ENCODE results near the gene DNAH14.
"Not testable (repeated sequence)": the region's sequence is repeated elsewhere in the genome, so short reads cannot be mapped to it uniquely, and the experiment has no call there.

The DNAH14 gene

GRCh38 chr1:224921354-224921753 is 8.1 kb upstream of the DNAH14 start:
- no peak for DNase-seq

- DNase-seq = peak; percentile 38
Measured at GRCh38 chr1:224922404-224923164, 6.9 kb upstream of the DNAH14 start.

DNA sequence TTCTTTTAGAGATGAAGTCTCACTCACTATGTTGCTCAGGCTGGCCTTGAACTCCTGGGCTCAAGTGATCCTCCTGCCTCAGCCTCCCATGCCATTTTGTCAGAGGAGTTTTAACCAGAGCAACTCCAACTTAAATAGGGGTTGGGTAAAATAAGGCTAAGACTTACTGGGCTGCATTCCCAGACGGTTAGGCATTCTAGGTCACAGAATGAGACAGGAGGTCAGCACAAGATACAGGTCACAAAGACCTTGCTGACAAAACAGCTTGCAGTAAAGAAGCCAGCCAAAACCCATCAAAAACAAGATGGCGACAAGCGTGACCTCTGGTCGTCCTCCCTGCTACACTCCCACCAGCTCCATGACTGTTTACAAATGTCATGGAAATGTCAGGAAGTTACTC is 5.7 kb upstream of the DNAH14 start:
- DNase-seq = no peak

DNA sequence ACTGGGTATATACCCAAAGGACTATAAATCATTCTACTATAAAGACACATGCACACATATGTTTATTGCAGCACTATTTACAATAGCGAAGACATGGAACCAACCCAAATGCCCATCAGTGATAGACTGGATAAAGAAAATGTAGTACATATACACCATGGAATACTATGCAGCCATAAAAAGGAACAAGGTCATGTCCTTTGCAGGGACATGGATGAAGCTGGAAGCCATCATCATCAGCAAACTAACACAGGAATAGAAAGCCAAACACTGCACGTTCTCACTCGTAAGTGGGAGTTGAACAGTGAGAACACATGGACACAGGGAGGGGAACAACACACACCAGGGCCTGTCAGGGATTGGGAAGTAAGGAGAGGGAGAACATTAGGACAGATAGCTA is 1.8 kb upstream of the DNAH14 start:
- not testable (repeated sequence) for DNase-seq

DNA sequence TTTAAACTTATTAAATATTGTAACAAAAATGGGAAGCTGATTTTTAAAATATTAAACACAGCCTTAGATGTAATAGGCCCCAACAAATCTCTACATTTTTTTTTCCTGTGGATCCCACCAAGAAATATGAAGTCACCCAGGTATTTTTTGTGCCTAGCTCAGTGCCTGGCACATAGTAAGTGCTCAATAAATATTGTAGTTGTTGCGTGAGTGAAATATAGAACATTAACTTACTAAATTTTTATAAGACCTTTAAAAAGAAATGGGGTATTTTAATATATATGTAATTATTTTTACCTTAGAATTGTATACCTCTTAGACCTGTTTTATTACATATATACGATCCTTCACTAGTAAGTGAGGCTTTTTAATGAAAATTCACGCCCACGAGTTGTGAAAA is 569 bp upstream of the DNAH14 start:
- no peak for DNase-seq

GRCh38 chr1:224931605-224932004 is 2.1 kb downstream of the DNAH14 start:
- DNase-seq = no peak

GRCh38 chr1:224932607-224933249 is 3.3 kb downstream of the DNAH14 start:
- no peak for DNase-seq

DNA sequence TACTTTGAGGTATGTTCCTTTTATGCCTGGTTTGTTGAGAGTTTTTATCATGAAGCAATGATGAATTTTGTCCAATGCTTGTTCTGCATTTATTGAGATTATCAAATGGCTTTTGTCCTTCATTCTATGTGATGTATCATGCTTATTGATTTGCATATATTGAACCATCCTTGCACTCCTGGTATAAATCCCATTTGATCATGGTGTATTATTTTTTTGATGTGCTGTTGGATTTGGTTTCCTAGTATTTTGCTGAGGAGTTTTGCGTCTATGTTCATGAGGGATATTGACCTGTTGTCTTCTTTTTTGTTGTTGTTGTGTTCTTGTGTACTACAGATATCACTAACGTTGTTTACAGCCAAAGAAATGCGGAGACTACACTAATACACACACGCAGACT is 4.1 kb downstream of the DNAH14 start:
- no peak for DNase-seq

GRCh38 chr1:224938652-224939051 is 9.2 kb downstream of the DNAH14 start:
- DNase-seq = no peak

DNA sequence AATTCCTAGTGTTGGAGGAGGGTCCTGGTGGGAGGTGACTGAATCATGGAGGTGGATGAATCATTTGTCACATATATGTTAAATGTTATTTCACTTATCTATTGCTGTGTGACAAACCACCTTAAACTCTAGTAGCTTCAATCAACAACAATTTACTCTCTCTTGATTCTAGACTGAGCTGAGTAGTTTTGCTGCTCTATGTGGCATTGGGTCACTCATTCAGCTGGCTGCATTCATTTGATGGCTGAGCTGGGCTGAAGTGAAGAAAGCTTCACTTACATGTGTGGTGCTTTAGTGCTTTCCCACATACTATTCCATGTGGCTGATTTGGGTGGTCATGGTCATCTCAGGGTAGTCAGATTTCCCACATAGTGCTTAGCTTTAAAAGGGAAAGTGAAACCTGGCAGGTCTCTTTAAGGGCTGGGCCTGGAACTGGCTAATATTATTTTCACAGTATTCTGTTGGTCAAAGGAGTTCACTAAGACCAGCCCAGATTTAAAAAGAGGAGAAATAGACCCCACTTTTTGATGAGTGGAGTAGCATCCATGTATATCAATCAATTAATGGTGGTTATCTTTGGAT is 10.5 kb downstream of the DNAH14 start:
- DNase-seq = no peak

GRCh38 chr1:224940735-224941134 is 11.3 kb downstream of the DNAH14 start:
- not testable (repeated sequence) for DNase-seq

DNA sequence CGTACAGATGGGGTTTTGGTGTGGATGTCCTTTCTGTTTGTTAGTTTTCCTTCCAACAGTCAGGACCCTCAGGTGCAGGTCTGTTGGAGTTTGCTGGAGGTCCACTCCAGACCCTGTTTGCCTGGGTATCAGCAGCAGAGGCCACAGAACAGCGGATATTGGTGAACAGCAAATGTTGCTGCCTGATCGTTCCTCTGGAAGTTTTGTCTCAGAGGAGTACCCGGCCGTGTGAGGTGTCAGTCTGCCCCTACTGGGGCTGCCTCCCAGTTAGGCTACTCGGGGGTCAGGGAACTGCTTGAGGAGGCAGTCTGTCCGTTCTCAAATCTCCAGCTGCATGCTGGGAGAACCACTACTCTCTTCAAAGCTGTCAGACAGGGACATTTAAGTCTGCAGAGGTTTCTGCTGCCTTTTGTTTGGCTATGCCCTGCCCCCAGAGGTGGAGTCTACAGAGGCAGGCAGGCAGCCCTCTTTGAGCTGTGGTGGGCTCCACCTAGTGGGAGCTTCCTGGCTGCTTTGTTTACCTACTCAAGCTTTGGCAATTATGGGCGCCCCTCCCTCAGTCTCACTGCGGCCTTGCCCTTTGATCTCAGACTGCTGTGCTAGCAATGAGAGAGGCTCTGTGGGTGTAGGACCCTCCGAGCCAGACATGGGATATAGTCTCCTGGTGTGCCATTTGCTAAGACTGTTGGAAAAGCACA is 16.3 kb downstream of the DNAH14 start:
- not testable (repeated sequence) for DNase-seq

GRCh38 chr1:224946349-224946691 is 16.8 kb downstream of the DNAH14 start:
- not testable (repeated sequence) for DNase-seq

DNA sequence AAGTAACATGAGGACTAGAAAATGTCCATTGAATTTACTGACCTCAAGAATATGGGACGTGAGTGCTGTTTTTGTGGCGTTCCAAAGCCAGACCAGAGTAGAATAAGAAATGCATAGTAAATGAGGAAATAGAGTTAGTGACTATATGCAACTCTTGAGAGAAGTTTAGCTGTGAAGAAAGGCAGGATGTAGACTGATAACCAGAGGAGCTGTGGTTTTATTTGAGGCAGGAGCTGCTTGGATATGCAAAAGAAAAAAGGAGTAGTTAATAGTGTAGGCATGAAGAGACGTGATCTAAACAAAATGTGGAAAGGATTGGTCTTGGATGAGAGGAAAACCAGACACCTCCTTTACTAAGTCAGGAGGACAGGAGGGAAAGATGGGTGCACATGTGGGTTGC is 28.2 kb downstream of the DNAH14 start:
- DNase-seq = no peak

- DNase-seq = no peak
Measured at GRCh38 chr1:224958490-224958889, 29.0 kb downstream of the DNAH14 start.

DNA sequence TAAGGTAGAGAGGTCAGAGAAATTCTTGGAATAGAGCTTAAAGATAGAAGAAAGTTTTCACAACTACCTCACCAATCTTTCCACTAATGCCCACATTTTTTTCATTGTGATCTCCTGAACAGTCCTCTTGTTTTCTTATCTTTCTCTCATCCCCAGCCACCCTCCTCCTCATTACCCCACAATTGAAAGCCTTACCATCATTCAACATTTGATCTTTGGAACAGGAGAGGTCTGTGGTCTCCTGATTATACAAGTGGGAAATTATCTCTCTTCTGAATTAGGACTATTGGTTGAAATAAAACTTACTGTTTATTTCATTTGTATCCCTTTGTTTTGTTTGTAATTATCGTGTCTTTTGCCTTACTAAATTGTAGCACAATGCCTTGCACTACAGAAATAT is 29.6 kb downstream of the DNAH14 start:
- no peak for DNase-seq

DNA sequence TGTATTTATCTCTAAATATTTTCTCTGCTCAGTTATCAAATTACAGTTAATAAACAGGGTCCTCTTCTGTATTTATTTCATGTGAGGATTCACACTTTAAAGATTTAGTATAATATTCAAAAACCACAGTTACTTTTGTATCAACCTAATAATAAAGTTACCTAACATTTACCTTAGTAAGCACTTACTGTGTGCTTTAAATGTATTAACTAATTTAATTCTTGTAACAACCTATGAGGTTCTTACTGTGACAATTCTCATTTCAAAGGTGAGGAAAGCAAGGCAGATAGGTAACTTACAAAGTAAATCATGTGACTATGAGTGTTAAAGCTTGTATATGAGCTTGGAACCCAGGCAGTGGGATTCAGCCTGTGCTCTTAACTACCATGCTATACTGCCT is 30.2 kb downstream of the DNAH14 start:
- no peak for DNase-seq

- DNase-seq = no peak
Measured at GRCh38 chr1:224980181-224980580, 50.7 kb downstream of the DNAH14 start.

GRCh38 chr1:224981922-224982354 is 52.5 kb downstream of the DNAH14 start:
- not testable (repeated sequence) for DNase-seq

- no peak for DNase-seq
Measured at GRCh38 chr1:224988042-224988441, 58.6 kb downstream of the DNAH14 start.

DNA sequence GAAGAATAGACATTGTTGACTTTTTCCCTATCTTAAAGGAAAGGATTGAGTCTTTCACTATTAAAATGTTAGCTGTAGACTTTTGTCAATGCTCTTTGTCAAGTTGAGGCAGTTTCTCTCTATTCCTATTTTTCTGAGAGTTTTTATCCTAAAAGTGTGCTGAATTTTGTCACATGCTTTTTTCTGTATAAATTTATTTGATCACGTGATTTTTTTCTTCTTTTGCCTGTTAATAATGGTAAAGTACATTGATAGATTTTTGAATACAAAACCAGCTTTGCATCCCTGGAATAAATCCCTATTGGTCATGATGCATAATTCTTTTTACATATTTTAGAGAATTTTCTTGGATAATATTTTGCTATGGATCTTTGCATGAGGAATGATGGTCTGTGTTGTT is 60.1 kb downstream of the DNAH14 start:
- DNase-seq = no peak

GRCh38 chr1:224991550-224991949 is 62.1 kb downstream of the DNAH14 start:
- not testable (repeated sequence) for DNase-seq

GRCh38 chr1:224995602-224996001 is 66.1 kb downstream of the DNAH14 start:
- DNase-seq = no peak

All from fibroblast of skin of scalp (primary cell).